SU-DHL-6 (cell line): ENCODE data around the gene ZSCAN1.

Source experiments
- CTCF ChIP-seq: fragments of 200-600 bp; sonication (generic); IDR thresholded peaks from one replicate; pipeline ENCODE4 v1.5.1; 2017; ENCODE audit warnings: antibody characterized with exemption, mild to moderate bottlenecking, low read length, moderate library complexity; ENCODE audit not compliant: insufficient read depth, poor library complexity, severe bottlenecking
- EZH2phosphoT487 ChIP-seq: fragments of 200-600 bp; sonication (generic), shearing (Covaris generic); conservative IDR thresholded peaks from 2 replicates; pipeline ENCODE4 v1.6.1; 2018; ENCODE audit warnings: mild to moderate bottlenecking, antibody characterized with exemption, low read length, moderate library complexity, mixed read lengths

DNA sequence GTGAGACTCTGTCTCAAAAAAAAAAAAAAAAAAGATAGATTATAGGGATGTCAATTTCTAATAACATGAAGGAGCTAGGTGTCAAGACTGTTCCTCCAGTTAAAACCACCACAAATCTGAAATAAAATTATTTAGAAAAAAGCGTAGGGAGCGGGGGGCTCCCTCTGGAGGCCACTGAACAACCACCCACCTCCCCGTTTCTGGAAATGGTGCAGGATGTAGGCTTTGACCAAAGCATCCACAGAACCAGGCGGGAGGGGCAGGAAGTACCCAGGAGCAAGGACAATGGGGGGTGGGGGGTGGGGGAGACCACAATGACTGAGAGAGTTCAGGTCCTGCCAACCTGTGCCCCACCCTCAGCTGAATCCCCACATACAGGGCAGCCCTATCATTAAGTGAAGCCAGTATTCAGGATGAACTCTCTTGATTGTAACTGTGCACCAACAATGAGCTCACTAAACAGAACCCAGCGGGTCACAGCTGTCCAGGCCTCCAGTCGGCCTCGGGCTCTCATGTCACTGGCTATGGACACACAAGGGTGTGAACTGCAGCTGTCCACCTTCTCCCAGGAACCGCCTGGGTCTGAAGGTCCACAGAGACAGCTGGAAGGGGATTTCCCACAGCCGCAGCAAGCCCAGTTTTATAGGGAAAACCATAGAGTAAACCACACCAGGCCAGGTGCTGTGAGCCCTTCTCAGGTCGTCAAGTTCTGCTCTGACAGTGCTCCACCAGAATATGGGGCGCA lies 57.6 kb downstream of the ZSCAN1 start:
- TF ChIP-seq CTCF (no peak), EZH2phosphoT487 (no peak)
